ENCODE data around the gene SNRK.

Gene SNRK

DNA sequence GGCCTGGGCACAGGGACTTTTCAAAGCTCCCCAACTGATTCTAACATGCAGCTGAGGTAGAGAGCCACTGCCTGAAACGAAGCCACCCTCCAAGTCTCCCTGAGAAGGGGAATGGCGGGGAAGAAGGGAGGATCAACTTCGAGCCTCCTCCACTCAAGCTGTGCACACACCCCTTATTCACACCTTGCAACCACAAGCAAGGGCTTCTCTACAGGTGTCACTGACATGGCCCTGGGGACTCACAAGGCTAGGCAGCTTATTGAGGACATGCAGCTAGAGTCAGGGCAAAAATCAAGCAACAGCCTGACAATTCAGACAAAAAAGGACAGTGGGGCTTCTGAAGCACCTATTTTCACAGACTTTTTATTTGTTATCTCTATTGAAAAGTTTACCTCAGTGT is 85.2 kb downstream of the SNRK start:
- DNase-seq (ENCODE audit: low read depth in 2 of 2), result no peak

DNA sequence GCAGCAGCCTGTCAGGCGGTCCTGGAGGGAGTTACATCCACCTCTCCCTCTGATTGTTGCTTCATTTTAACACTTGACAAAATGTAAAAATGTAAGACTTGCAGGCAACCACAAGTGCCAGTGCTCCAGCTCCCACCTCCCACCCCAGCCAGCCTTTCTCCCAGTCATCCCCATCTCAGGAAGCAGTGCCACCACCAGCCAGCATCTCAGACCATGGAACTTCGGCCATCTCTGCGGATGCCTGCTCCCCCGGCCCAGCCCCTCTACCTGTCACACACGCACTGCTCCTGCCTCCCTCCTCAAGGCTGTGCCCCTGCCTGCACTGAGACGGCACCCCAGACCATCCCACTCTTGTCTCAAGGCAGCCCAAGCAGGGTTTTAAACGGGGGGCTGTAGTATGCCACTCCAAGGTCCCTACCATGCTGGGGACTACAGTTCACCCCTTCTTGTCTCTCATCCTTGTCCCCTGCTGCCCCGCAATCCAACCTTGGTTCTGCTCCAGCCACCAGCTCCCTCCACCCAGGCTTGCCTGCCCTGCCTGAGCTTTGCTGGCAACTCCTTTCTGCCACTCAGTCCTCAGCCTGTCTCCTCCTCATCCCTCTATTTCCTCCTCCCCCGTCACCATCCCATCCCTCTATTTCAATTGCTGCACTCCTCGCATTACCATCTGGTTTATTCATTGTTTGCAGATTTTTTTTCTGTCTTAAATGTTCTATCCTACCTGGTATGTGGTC is 85.8 kb downstream of the SNRK start:
- DNase-seq (ENCODE audit: low read depth in 2 of 2), result no peak

DNA sequence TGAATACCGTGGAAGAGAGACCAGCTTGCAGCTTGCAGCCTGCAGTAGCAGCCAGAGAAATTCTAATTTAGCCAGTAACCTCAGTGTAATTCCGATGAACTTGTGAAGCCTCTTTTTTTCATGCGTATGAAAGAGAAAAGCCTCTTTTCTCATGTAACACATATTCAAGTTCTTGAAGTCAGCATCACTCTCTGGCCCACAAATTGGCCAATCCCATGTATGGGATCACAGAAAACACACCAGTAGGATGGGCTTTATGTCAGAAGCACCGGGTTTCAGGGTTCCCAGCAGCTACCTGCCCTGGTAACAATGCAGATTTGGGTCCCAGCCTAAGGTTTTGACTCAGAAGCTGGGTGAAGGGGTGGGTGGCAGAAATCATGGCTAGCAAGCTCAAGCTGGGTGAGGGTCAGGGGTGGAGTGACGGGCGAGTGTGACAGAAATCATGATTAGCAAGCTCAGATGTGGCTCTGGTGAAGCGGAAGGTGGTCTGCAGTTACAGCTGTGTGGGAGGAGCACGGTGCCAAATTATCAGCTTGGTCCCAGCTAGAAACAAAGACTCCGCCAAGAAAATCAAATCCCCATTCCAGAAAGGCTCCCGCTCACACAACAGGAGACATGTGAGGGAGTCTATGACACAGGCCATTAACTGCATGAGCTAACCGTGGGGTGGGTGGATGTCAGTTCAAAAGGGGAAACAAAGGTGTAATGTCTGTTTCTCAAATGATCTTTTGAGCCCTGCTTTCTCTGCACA is 86.6 kb downstream of the SNRK start:
- no peak for DNase-seq (ENCODE audit: low read depth in 2 of 2)

DNA sequence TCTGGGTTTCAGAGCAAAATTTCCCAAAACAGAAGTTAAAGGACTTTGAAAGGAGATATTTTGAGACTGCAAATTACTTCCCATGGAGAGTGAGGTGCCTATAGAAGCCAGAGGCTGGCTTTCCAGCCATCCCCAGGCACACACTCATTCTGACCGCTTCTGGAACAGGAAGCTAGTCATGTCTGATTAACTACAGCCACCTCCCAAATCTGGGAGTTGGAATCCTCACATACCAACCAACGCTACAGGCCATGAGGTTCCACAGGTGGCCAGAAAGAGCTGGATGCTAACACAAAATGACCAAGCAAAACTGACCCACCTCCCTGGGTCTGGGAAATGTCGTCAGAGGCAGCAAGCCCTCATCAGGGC is 87.2 kb downstream of the SNRK start:
- no peak for DNase-seq (ENCODE audit: low read depth in 2 of 2)

DNA sequence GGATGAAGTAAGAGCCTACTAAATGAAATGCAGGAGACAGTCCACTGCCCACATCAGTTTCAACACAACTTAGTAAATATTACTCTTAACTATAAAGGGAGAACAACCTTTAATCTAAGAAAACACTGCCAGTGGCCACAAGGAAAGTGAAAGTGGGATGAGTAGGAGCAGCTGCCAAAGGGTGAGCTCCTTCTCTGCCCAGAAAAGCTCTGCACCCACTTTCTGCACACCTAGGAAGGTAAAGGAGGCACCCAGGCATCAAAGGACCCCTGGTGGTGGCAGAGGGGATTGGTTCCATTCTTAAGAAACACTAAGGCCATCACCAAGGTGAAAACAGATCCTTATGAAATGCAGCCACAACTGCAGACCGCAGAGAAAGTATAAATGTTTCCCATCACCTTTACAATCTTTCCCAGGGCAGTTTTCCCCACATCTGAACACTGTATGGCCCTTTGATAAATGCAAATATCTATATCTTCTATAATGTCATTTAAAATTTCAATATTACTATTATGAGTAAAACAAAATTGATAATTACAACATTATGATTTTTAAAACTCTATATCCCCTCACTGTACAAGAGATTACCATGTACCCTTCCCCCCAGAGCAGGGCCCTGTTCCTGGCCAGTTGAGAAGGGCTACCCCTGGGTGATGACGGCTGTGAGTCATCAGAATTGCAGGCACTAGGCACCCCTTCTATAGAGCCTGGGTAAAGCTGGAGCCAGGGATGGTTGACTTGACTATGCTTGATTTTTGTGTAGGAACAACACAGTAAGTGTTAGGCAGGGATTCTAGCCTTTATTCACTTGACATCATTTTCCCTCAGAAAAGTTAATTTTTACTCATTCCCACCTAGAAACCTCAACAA is 92.0 kb downstream of the SNRK start:
- peak; percentile 57 for DNase-seq (ENCODE audit: low read depth in 2 of 2)

DNA sequence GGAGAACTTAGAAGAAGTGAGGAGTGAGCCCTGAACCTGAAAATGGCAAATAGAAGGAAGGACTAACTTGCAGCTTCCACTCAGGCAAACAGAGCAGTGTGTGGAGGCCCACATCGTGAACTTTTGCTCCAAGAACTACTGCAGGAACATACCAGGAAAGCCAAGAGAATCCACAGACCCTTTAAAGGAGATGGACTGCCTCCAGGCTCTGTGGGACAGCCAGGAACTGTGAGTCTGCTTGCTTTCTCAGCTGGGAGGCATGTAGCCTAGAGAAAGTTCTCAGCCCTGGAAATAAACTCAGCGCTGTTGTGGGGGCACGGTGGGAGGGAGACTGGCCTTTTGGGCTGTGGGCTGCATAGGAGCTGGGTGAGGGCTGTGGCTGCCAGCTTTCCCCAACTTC is 93.0 kb downstream of the SNRK start:
- DNase-seq (ENCODE audit: low read depth in 2 of 2), result no peak

DNA sequence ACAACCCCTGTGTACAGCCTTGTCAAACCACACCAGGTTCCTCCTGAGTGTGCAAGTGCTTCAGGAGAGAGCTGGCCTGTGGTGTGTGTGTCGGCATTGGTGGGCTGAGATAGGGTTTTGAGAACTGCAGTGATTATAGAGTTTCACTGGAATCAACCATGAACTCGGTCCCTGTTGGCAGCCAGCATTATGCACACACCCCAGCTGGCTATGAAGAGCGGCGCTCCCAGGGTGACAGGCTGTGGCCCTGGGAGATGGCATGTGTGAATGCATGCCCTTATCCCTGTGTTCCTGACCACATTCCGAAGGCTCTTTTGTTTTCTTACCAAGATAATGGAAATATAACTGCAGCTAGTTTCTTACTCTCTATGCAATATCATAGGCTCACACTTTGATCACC is 101.8 kb downstream of the SNRK start:
- no peak for DNase-seq (ENCODE audit: low read depth in 2 of 2)

DNA sequence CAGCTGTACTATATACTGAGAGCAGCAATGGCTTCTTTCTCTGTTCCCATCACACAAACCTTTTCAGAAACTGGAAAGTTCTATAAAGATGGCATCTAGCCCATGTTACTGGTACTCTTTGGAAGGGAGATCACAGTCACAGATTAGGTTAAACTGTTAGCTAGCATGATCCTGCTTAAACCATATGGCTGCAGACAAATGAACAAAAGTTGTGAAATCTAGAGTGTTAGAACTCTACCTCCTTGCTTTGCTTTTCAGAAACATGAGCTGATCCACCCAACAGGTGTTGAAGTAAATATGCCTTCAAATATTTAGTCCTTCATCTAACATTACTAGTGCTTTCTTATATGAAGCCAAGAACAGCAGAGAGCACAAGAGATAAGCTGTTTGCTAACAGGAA is 102.6 kb downstream of the SNRK start:
- no peak for DNase-seq (ENCODE audit: low read depth in 2 of 2)

DNA sequence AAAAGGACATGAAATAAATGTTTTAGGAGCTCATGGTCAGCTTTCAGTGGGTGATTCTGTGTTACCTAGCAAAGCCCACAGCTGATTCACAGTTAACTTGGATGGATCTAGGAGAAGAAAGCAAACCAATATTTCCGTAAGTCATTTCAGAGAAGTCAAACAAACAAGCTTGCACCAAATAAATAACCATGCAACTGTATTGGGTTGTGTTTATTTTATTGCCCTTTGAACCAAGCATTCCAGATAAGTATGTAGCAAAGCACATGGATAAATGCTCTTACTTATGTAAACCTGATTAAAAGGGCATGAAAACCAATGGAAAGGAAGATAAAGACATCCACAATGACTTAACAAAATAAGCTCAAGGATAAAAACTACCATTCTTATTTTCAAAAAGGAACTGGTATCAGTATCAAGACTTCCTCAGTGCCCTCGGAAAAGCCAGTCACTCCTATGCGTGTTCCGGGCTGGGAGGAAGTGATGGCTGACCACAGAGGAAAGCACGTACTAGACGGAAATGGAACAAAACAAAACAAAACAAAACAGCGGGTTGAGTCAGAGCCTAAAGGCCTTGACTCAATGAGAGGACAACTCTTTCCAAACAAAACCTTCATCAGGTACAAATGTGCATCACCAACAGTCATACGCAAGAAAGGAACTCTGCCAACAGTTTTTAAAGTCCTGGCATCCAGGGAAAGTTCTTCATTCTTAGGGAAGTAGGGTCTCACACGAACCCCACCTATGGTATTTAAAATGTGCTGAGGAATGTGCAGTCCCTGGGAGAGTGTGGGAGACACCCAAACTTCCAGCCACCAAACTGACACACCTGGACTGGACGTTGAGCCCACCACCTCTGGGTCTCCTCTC is 103.3 kb downstream of the SNRK start:
- peak; percentile 38 to 50 for DNase-seq (ENCODE audit: low read depth in 2 of 2)

DNA sequence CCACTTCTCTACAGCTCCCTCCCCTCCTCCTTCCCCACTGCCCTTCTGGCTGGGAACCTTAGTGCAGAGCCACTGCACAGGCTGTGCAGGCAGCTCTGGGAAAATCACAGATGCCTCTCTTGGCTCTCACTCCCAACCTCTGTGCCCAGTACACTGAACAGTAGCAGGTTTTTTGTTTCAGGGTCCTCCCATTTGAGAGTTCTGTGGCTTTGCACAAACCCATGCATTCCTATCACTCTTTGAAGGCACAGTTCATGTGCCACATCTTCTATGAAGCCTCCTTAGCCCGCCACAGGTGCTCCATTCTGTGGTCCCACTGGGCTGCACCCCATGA is 103.9 kb downstream of the SNRK start:
- no peak for DNase-seq (ENCODE audit: low read depth in 2 of 2)

DNA sequence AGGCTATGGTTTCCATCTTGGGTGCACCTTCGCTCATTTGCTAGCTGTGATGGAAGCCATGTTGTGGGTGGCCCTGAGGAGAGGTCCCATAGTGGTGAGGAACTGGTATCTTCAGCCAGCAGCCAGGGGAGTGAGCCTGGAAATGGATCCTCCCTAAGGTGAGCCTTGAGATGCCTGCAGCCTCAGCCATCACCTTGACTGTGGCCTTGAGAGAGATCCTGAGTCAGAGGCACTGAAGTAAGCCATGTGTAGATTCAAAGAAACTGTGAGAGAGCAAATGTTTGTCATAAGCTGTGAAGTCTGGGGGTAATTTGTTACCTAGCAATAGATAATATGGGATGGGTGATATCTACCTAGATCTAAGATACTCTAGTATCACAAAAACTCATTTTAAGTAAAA is 105.3 kb downstream of the SNRK start:
- no peak for DNase-seq (ENCODE audit: low read depth in 2 of 2)

DNA sequence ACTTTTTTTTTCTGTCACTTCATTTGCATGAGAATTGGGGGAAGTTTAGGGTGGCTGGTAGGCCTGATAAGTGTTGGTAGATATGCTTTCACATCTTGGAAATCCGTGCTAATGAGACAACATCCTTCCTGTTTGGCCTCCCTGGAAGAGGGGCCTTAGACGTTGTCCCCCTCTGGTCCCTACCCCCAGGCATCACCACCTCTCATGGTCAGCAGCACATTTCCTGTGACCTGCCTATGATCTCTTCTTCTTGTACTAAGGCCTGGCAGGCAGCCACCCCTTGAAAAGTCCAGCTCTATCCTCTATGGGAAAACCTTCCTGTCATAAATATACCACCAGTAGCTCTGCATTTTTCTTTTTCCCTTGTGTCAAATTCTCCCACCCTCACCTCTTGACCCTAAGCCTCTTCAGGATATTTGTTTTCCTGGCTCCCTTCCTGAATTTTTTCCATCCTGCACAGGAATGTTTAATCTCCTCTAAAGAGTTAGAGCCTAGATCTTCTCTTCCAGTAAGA is 107.8 kb downstream of the SNRK start:
- DNase-seq (ENCODE audit: low read depth in 2 of 2), result no peak

DNA sequence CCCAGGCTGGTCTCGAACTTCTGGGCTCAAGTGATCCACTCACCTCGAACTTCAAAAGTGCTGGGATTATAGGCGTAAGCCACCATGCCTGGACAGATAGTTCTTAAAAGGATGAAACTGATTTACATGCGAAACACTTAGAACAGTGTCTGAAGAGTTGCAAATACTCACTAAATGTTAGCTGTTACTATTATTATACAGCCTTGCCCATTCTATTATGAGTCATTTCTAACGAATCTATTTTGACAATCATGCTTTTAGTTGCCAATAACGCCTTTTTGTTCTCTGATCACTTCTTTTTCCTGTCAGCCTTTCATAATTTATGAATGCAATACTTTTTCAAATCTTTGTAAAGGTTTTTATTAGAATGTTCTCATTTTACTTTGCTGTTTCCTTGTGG is 112.7 kb downstream of the SNRK start:
- no peak for DNase-seq (ENCODE audit: low read depth in 2 of 2)

DNA sequence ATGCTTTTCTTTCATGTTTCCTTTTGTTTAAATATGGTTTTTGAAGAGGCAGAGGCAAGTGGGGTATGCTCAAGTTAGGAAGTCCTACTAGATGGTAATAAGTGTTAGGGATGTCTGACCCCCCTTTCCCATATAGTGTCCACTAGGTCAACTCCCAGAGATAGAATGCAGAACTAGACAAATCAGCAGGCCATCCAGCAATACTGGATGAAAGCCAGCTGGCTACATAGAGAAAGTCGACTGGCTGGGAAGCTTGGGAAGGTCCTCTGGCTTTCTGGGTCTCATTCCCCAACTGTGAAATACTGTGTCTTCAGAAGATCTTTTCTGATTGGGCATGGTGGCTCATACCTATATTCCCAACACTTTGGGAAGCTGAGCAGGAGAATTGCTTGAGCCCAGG is 113.8 kb downstream of the SNRK start:
- no peak for DNase-seq (ENCODE audit: low read depth in 2 of 2)

Measured in stimulated activated CD4-positive, alpha-beta T cell treated with anti-CD3 and anti-CD28 coated beads, Interleukin-4, amount 100 ng/mL, for 48 hours (primary cell).